ENCODE results near the gene CDK4. TPM values are rescaled to one million over a fixed set of nuclear protein-coding genes. Genes with fewer than 3 reads are reported as not detected.

The CDK4 gene
- total and polyA plus RNA-seq, 2 of the 13 experiments (the other 11 are each of a cell fraction or from before 2014, with no cell fraction given), result 191 to 209 TPM

DNA sequence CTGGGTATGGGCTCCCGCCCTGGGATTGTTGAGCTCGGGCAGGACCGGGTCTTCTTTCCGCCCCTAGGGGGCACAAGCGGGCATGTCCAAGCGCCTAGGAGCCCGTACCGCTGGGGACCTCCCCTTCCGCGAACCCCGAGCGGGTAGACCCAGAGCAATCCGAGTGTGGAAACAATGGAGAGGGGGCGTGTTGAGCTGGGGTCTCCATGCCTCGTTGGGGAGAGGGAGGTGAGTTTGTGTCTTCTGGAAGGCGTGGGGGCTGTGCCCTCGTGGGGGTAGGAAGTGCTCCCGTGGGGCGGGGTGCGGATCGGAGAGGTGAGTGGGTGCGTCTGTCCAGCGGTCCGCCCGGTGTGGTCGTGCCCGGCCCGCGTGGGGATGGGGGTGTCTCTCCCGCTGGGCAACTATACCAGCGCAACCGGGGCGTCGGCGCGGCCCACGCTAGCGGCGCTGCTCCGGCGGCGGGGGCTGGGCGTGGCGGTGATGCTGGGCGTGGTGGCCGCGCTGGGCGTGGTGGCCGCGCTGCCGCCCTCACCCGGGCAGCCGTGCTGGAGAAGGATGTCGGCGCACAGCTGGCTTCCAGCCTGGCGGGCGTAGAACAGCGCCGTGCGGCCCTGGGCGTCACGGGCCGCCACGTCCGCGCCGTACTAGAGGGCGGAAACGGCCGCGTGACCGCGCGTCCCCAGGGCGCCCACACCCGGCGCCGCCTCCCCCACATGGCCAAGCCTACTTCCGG, 25.8 kb downstream of the CDK4 start (continued):
- TF ChIP-seq ZFP90 (CRISPR knock-in tag; IDR thresholded peaks at IDR 0.05; ENCODE audit: borderline replicate concordance) (peak; percentile 38; the same call in 1 of the 2 replicates), HHEX (CRISPR knock-in tag; IDR thresholded peaks at IDR 0.05) (no peak), ZNF34 (CRISPR knock-in tag; IDR thresholded peaks at IDR 0.05; ENCODE audit: borderline replicate concordance) (0 out of 2 replicates have a peak, but pooled peaks have one; percentile 38), ZNF619 (CRISPR knock-in tag; IDR thresholded peaks at IDR 0.05) (0 out of 2 replicates have a peak, but pooled peaks have one; percentile 71), ZFP36L1 (CRISPR knock-in tag; IDR thresholded peaks at IDR 0.05) (no peak), NCOR1 (IDR thresholded peaks at IDR 0.05; ENCODE audit: borderline replicate concordance, low read length) (no peak), KDM6A (CRISPR knock-in tag; IDR thresholded peaks at IDR 0.05; ENCODE audit: low read depth) (no peak), ZNF615 (CRISPR knock-in tag; IDR thresholded peaks at IDR 0.05; ENCODE audit: borderline replicate concordance) (no peak), TBX2 (CRISPR knock-in tag; IDR thresholded peaks at IDR 0.05; ENCODE audit: borderline replicate concordance) (peak; percentile 43; the same call in 1 of the 2 replicates), ZMYM2 (CRISPR knock-in tag; IDR thresholded peaks at IDR 0.05) (0 out of 2 replicates have a peak, but pooled peaks have one; percentile 37), ZBTB1 (CRISPR knock-in tag; IDR thresholded peaks at IDR 0.05; ENCODE audit: borderline replicate concordance) (no peak)
- TF ChIP-seq, protein P1, sequence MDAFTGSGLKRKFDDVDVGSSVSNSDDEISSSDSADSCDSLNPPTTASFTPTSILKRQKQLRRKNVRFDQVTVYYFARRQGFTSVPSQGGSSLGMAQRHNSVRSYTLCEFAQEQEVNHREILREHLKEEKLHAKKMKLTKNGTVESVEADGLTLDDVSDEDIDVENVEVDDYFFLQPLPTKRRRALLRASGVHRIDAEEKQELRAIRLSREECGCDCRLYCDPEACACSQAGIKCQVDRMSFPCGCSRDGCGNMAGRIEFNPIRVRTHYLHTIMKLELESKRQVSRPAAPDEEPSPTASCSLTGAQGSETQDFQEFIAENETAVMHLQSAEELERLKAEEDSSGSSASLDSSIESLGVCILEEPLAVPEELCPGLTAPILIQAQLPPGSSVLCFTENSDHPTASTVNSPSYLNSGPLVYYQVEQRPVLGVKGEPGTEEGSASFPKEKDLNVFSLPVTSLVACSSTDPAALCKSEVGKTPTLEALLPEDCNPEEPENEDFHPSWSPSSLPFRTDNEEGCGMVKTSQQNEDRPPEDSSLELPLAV (CRISPR knock-in tag; conservative IDR thresholded peaks at IDR 0.05; ENCODE audit: low read depth), result no peak
- TF ChIP-seq, protein P2, sequence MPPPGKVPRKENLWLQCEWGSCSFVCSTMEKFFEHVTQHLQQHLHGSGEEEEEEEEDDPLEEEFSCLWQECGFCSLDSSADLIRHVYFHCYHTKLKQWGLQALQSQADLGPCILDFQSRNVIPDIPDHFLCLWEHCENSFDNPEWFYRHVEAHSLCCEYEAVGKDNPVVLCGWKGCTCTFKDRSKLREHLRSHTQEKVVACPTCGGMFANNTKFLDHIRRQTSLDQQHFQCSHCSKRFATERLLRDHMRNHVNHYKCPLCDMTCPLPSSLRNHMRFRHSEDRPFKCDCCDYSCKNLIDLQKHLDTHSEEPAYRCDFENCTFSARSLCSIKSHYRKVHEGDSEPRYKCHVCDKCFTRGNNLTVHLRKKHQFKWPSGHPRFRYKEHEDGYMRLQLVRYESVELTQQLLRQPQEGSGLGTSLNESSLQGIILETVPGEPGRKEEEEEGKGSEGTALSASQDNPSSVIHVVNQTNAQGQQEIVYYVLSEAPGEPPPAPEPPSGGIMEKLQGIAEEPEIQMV (CRISPR knock-in tag; IDR thresholded peaks at IDR 0.05; ENCODE audit: low read depth), result 0 out of 2 replicates have a peak, but pooled peaks have one; percentile 34
- TF ChIP-seq, protein P3, sequence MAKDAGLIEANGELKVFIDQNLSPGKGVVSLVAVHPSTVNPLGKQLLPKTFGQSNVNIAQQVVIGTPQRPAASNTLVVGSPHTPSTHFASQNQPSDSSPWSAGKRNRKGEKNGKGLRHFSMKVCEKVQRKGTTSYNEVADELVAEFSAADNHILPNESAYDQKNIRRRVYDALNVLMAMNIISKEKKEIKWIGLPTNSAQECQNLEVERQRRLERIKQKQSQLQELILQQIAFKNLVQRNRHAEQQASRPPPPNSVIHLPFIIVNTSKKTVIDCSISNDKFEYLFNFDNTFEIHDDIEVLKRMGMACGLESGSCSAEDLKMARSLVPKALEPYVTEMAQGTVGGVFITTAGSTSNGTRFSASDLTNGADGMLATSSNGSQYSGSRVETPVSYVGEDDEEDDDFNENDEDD (CRISPR knock-in tag; IDR thresholded peaks at IDR 0.05; ENCODE audit: borderline replicate concordance), result peak; percentile 59; the same call in 1 of the 2 replicates
- TF ChIP-seq, protein P4, sequence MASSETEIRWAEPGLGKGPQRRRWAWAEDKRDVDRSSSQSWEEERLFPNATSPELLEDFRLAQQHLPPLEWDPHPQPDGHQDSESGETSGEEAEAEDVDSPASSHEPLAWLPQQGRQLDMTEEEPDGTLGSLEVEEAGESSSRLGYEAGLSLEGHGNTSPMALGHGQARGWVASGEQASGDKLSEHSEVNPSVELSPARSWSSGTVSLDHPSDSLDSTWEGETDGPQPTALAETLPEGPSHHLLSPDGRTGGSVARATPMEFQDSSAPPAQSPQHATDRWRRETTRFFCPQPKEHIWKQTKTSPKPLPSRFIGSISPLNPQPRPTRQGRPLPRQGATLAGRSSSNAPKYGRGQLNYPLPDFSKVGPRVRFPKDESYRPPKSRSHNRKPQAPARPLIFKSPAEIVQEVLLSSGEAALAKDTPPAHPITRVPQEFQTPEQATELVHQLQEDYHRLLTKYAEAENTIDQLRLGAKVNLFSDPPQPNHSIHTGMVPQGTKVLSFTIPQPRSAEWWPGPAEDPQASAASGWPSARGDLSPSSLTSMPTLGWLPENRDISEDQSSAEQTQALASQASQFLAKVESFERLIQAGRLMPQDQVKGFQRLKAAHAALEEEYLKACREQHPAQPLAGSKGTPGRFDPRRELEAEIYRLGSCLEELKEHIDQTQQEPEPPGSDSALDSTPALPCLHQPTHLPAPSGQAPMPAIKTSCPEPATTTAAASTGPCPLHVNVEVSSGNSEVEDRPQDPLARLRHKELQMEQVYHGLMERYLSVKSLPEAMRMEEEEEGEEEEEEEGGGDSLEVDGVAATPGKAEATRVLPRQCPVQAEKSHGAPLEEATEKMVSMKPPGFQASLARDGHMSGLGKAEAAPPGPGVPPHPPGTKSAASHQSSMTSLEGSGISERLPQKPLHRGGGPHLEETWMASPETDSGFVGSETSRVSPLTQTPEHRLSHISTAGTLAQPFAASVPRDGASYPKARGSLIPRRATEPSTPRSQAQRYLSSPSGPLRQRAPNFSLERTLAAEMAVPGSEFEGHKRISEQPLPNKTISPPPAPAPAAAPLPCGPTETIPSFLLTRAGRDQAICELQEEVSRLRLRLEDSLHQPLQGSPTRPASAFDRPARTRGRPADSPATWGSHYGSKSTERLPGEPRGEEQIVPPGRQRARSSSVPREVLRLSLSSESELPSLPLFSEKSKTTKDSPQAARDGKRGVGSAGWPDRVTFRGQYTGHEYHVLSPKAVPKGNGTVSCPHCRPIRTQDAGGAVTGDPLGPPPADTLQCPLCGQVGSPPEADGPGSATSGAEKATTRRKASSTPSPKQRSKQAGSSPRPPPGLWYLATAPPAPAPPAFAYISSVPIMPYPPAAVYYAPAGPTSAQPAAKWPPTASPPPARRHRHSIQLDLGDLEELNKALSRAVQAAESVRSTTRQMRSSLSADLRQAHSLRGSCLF (CRISPR knock-in tag; IDR thresholded peaks at IDR 0.05; ENCODE audit: borderline replicate concordance), result no peak
- TF ChIP-seq, protein P5, sequence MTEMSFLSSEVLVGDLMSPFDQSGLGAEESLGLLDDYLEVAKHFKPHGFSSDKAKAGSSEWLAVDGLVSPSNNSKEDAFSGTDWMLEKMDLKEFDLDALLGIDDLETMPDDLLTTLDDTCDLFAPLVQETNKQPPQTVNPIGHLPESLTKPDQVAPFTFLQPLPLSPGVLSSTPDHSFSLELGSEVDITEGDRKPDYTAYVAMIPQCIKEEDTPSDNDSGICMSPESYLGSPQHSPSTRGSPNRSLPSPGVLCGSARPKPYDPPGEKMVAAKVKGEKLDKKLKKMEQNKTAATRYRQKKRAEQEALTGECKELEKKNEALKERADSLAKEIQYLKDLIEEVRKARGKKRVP (CRISPR knock-in tag; IDR thresholded peaks at IDR 0.05), result no peak
